ENCODE measurements around the gene FEN1. TPM values are rescaled to one million over a fixed set of nuclear protein-coding genes. Genes with fewer than 3 reads are reported as not detected.
A peak's percentile ranks its signal among the peaks of the same experiment; 100 is the strongest.

Gene FEN1
- polyA plus RNA-seq, 2 of the 4 experiments (the other 2 are of a cell fraction), result 38.4 to 105 TPM

GRCh38 chr11:61754534-61755482, 37.9 kb upstream of the FEN1 start:
- peak overlapping the region; percentile 100 for H3K4me2 ChIP-seq
- POLR2A ChIA-PET, result interaction anchor here (1.0 kb wide), 1 partner anchor 36 kb away, joined by 3 read pairs; no protein-coding TSS in a partner anchor
- no peaks in the 10 kb centered on the region for H3K9me3 ChIP-seq
- peak overlapping the region; percentile 95 to 99 for H3K27ac ChIP-seq
- WGBS (ENCODE audit: missing lambda C conversion rate), result 87% methylated on average over 19 of the region's 31 CpGs
- no peak for FAIRE-seq
- H3K4me1 ChIP-seq, result peaks cover 70% of the 10 kb centered on the region
- no peak for TF ChIP-seq HEYL (CRISPR knock-in tag; IDR thresholded peaks at IDR 0.05)
- TF ChIP-seq MAFK (IDR thresholded peaks at IDR 0.05; ENCODE audit: partially characterized antibody), result no peak
- no peak for TF ChIP-seq ZNF302 (CRISPR knock-in tag; IDR thresholded peaks at IDR 0.05)
- TF ChIP-seq NFE2L2 (conservative IDR thresholded peaks at IDR 0.05; ENCODE audit: low read length), result no peak
- TF ChIP-seq FOSL2 (IDR thresholded peaks at IDR 0.05), result no peak
- TF ChIP-seq FOSL2 (CRISPR knock-in tag; IDR thresholded peaks at IDR 0.05), result no peak
- no peak for TF ChIP-seq CTCF (IDR thresholded peaks at IDR 0.05)
- TF ChIP-seq HOXB13 (CRISPR knock-in tag; IDR thresholded peaks at IDR 0.05; ENCODE audit: low read depth), result no peak
- no peak for TF ChIP-seq HOXB5 (CRISPR knock-in tag; IDR thresholded peaks at IDR 0.05)
- TF ChIP-seq NR3C1 (IDR thresholded peaks at IDR 0.05), result no peak
- TF ChIP-seq SMC3 (IDR thresholded peaks at IDR 0.05), result no peak
- CTCF ChIA-PET, result interaction anchor here (0.8 to 5.6 kb wide), 10 partner anchors 8 to 353 kb away, joined by 3 to 61 read pairs (median 10); no protein-coding TSS in a partner anchor
- no peak for ATAC-seq
- H3K4me3 ChIP-seq, result peak overlapping the region; percentile 19; the same call in 1 of the 3 replicates
- no peak for DNase-seq (ENCODE audit: low read depth in 1 of 2, low spot score in 1 of 2)

- Histone ChIP-seq H3K9me3 (no peaks in the 10 kb centered on the region), H3K4me3 (peak overlapping the region; percentile 36), H3K4me2 (peak overlapping the region; percentile 100), H3K4me1 (peaks cover 75% of the 10 kb centered on the region), H3K27ac (peak overlapping the region; percentile 95 to 99)
- 13% methylated on average over 4 of the region's 4 CpGs for WGBS (ENCODE audit: missing lambda C conversion rate)
- FAIRE-seq (no peak), DNase-seq (ENCODE audit: low read depth in 1 of 2, low spot score in 1 of 2) (no peak), ATAC-seq (peak in 1 of 2 experiments; percentile 10; a peak in 3 of 6 replicates)
- ChIA-PET POLR2A (no interaction called here), CTCF (interaction anchor here (0.8 to 5.6 kb wide), 10 partner anchors 9 to 352 kb away, joined by 3 to 61 read pairs (median 10); no protein-coding TSS in a partner anchor)
- TF ChIP-seq HMGXB4 (CRISPR knock-in tag; IDR thresholded peaks at IDR 0.05; ENCODE audit: borderline replicate concordance) (no peak), FOSB (CRISPR knock-in tag; IDR thresholded peaks at IDR 0.05) (no peak)
Measured at GRCh38 chr11:61756147-61756451, 36.6 kb upstream of the FEN1 start.

GRCh38 chr11:61756452-61757212, 36.1 kb upstream of the FEN1 start:
- Histone ChIP-seq H3K4me2 (peak overlapping the region; percentile 100), H3K4me1 (peaks cover 80% of the 10 kb centered on the region), H3K27ac (peak overlapping the region; percentile 95 to 99), H3K4me3 (peak overlapping the region; percentile 36), H3K9me3 (no peaks in the 10 kb centered on the region)
- 3% methylated on average over 8 of the region's 9 CpGs for WGBS (ENCODE audit: missing lambda C conversion rate)
- DNase-seq (ENCODE audit: low read depth in 1 of 2, low spot score in 1 of 2) (peak; percentile 89 to 94), ATAC-seq (peak; percentile 55 to 74), FAIRE-seq (peak; percentile 49)
- CTCF ChIA-PET, result interaction anchor here (0.7 to 5.6 kb wide), 9 partner anchors 10 to 351 kb away, joined by 3 to 61 read pairs (median 10); no protein-coding TSS in a partner anchor
- POLR2A ChIA-PET, result no interaction called here
- TF ChIP-seq JUN (IDR thresholded peaks at IDR 0.05) (peak; percentile 72 to 77; a peak in 3 of 5 replicates), REST (IDR thresholded peaks at IDR 0.05) (no peak), GATA3 (IDR thresholded peaks at IDR 0.05; ENCODE audit: borderline replicate concordance) (peak; percentile 31; the same call in 1 of the 2 replicates), POLR2A (IDR thresholded peaks at IDR 0.05; ENCODE audit: low read length) (peak; percentile 30; the same call in 1 of the 2 replicates), JUNB (IDR thresholded peaks at IDR 0.05) (peak; percentile 54), BCL3 (IDR thresholded peaks at IDR 0.05) (0 out of 3 replicates have a peak, but pooled peaks have one; percentile 15), HOXB5 (CRISPR knock-in tag; IDR thresholded peaks at IDR 0.05) (0 out of 2 replicates have a peak, but pooled peaks have one; percentile 45), FOSL2 (IDR thresholded peaks at IDR 0.05) (peak; percentile 59; the same call in 1 of the 2 replicates), FOSL2 (CRISPR knock-in tag; IDR thresholded peaks at IDR 0.05) (peak; percentile 87), EHF (CRISPR knock-in tag; IDR thresholded peaks at IDR 0.05) (no peak), EP300 (IDR thresholded peaks at IDR 0.05) (peak in 1 of 2 experiments; percentile 43; a peak in 2 of 5 replicates), MAX (IDR thresholded peaks at IDR 0.05) (peak; percentile 61), ZNF302 (CRISPR knock-in tag; IDR thresholded peaks at IDR 0.05) (no peak)

All from A549 (cell line).